Neural cell (in vitro differentiated cells): ENCODE measurements around the gene SLC36A2. TPM values are rescaled to one million over a fixed set of nuclear protein-coding genes. Genes with fewer than 3 reads are reported as not detected.

Experiments
- H2AFZ ChIP-seq: fragments of 200-600, 300-800 bp; sonication (generic), shearing (Covaris generic); 2 replicates; pipeline ENCODE4 v1.6.0; 2014; ENCODE audit warnings: low read depth, mild to moderate bottlenecking, antibody characterized with exemption, low read length, moderate library complexity
- H3F3A ChIP-seq: fragments of 200-600 bp; shearing (Covaris generic); 2 replicates; pipeline ENCODE4 v1.6.1; 2016; ENCODE audit warnings: mild to moderate bottlenecking, moderate library complexity, mixed read lengths, antibody characterized with exemption, low read length; ENCODE audit not compliant: insufficient read depth, poor library complexity, severe bottlenecking
- H3K27ac ChIP-seq: fragments of 200-600, 300-800 bp; sonication (generic), shearing (Covaris generic); 2 replicates; pipeline ENCODE4 v1.5.1; 2014; ENCODE audit warnings: mild to moderate bottlenecking, low read length, moderate library complexity
- H3K27me3 ChIP-seq: fragments of 300-800, 200-600 bp; sonication (generic), shearing (Covaris generic); 2 replicates; pipeline ENCODE4 v1.6.0; 2014; ENCODE audit warnings: mild to moderate bottlenecking, low read depth, low read length, moderate library complexity; ENCODE audit not compliant: insufficient read depth
- H3K36me3 ChIP-seq: fragments of 300-800, 200-600 bp; sonication (generic), shearing (Covaris generic); 2 replicates; pipeline ENCODE4 v1.5.1; 2014; ENCODE audit warnings: mild to moderate bottlenecking, antibody characterized with exemption, low read length, moderate library complexity; ENCODE audit not compliant: insufficient read depth
- H3K4me2 ChIP-seq: fragments of 300-800, 200-600 bp; sonication (generic), shearing (Covaris generic); 2 replicates; pipeline ENCODE4 v1.6.0; 2014; ENCODE audit warnings: mild to moderate bottlenecking, low read length
- H3K4me3 ChIP-seq: fragments of 300-800, 200-600 bp; sonication (generic), shearing (Covaris generic); 2 replicates; pipeline ENCODE4 v1.5.1; 2014; ENCODE audit warnings: mild to moderate bottlenecking, low read length, moderate library complexity
- H3K79me2 ChIP-seq: fragments of 200-600 bp; shearing (Covaris generic); replicated peaks from 2 replicates; pipeline ENCODE4 v1.6.0; 2014; ENCODE audit warnings: mild to moderate bottlenecking, low read length, moderate library complexity; ENCODE audit not compliant: insufficient read depth
- H3K9ac ChIP-seq: fragments of 300-800, 200-600 bp; sonication (generic), shearing (Covaris generic); 2 replicates; pipeline ENCODE4 v1.6.1; 2016; ENCODE audit warnings: mild to moderate bottlenecking, low read length, mixed read lengths
- H3K9me2 ChIP-seq: fragments of 200-600 bp; shearing (Covaris generic); 2 replicates; pipeline ENCODE4 v1.6.1; 2016; ENCODE audit warnings: mild to moderate bottlenecking, low read length, mixed read lengths; ENCODE audit not compliant: insufficient read depth
- H3K9me3 ChIP-seq: fragments of 200-600, 300-800 bp; sonication (generic), shearing (Covaris generic); 2 replicates; pipeline ENCODE4 v1.6.1; 2016; ENCODE audit warnings: mild to moderate bottlenecking, mixed run types, low read length, moderate library complexity, mixed read lengths
- H4K20me1 ChIP-seq: fragments of 200-600 bp; shearing (Covaris generic); 2 replicates; pipeline ENCODE4 v1.6.1; 2016; ENCODE audit warnings: mild to moderate bottlenecking, mixed run types; ENCODE audit not compliant: insufficient read depth
- EP300 ChIP-seq: fragments of 450-650 bp; conservative IDR thresholded peaks from 2 replicates; pipeline ENCODE4 v1.6.1; 2014; ENCODE audit warnings: antibody characterized with exemption, mild to moderate bottlenecking, moderate library complexity; ENCODE audit not compliant: poor library complexity, severe bottlenecking
- MXI1 ChIP-seq: fragments of 450-650 bp; conservative IDR thresholded peaks from 2 replicates; pipeline ENCODE4 v1.6.1; 2014; ENCODE audit warnings: antibody characterized with exemption, mild to moderate bottlenecking; ENCODE audit not compliant: poor library complexity, severe bottlenecking
- POLR2AphosphoS5 ChIP-seq: IDR thresholded peaks from 2 replicates; pipeline ENCODE4 v1.6.1; 2012
- RAD21 ChIP-seq: fragments of 450-650 bp; conservative IDR thresholded peaks from 2 replicates; pipeline ENCODE4 v1.6.1; 2014; ENCODE audit warnings: antibody characterized with exemption, mild to moderate bottlenecking, moderate library complexity
- REST ChIP-seq: IDR thresholded peaks from 2 replicates; pipeline ENCODE4 v1.6.1; 2012; ENCODE audit warnings: borderline replicate concordance
- SMC3 ChIP-seq: fragments of 450-650 bp; conservative IDR thresholded peaks from 2 replicates; pipeline ENCODE4 v1.6.1; 2014; ENCODE audit warnings: antibody characterized with exemption, mild to moderate bottlenecking, moderate library complexity; ENCODE audit not compliant: poor library complexity
- TAF1 ChIP-seq: IDR thresholded peaks from 2 replicates; pipeline ENCODE4 v1.6.1; 2012; ENCODE audit warnings: low read depth
- polyA plus RNA-seq: library from polyadenylated mRNA; depleted of rRNA; stranded (reverse); fragments of >200 nt; gene quantifications from 2 replicates; pipeline ENCODE4 v1.2.3, GENCODE V29; 2014
- TF ChIP-seq, protein P1 (sequence below): fragments of 450-650 bp; IDR thresholded peaks from 2 replicates; pipeline ENCODE4 v1.5.1; 2014; ENCODE audit warnings: antibody characterized with exemption, mild to moderate bottlenecking, moderate library complexity; ENCODE audit not compliant: poor library complexity, severe bottlenecking

The SLC36A2 gene
- polyA plus RNA-seq, 1 donor from 2014 or later: not detected

- Histone ChIP-seq H3K9me2 (no peaks in the 10 kb centered on the region), H3K9me3 (no peaks in the 10 kb centered on the region), H3F3A (no peaks in the 10 kb centered on the region), H3K9ac (no peak overlapping the region), H3K36me3 (no peaks in the 10 kb centered on the region), H3K79me2 (no peaks in the 10 kb centered on the region), H3K4me3 (no peak overlapping the region), H3K27me3 (no peaks in the 10 kb centered on the region), H3K4me2 (no peak overlapping the region), H2AFZ (no peak overlapping the region), H4K20me1 (no peaks in the 10 kb centered on the region), H3K27ac (no peak overlapping the region)
- no peak for TF ChIP-seq REST
These were observed 4.3 kb upstream of the SLC36A2 start for GRCh38 chr5:151351671-151352070.

GRCh38 chr5:151348789-151349188 is 1.4 kb upstream of the SLC36A2 start:
- H3K9ac ChIP-seq: no peak overlapping the region
- no peaks in the 10 kb centered on the region for H3K27me3 ChIP-seq
- TF ChIP-seq TAF1: no peak
- TF ChIP-seq REST: no peak
- TF ChIP-seq RAD21: no peak
- TF ChIP-seq POLR2AphosphoS5: no peak
- no peak for TF ChIP-seq EP300
- TF ChIP-seq, protein P1, sequence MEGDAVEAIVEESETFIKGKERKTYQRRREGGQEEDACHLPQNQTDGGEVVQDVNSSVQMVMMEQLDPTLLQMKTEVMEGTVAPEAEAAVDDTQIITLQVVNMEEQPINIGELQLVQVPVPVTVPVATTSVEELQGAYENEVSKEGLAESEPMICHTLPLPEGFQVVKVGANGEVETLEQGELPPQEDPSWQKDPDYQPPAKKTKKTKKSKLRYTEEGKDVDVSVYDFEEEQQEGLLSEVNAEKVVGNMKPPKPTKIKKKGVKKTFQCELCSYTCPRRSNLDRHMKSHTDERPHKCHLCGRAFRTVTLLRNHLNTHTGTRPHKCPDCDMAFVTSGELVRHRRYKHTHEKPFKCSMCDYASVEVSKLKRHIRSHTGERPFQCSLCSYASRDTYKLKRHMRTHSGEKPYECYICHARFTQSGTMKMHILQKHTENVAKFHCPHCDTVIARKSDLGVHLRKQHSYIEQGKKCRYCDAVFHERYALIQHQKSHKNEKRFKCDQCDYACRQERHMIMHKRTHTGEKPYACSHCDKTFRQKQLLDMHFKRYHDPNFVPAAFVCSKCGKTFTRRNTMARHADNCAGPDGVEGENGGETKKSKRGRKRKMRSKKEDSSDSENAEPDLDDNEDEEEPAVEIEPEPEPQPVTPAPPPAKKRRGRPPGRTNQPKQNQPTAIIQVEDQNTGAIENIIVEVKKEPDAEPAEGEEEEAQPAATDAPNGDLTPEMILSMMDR: no peak
- no peak for TF ChIP-seq MXI1
- TF ChIP-seq SMC3: no peak
- no peaks in the 10 kb centered on the region for H3K9me2 ChIP-seq
- H3K9me3 ChIP-seq: no peaks in the 10 kb centered on the region
- no peaks in the 10 kb centered on the region for H4K20me1 ChIP-seq
- no peaks in the 10 kb centered on the region for H3F3A ChIP-seq
- no peak overlapping the region for H3K27ac ChIP-seq
- no peaks in the 10 kb centered on the region for H3K36me3 ChIP-seq
- H2AFZ ChIP-seq: no peak overlapping the region
- H3K4me2 ChIP-seq: no peak overlapping the region
- no peaks in the 10 kb centered on the region for H3K79me2 ChIP-seq
- no peak overlapping the region for H3K4me3 ChIP-seq
